ENCODE results near the gene HOXA6.

The HOXA6 gene

DNA sequence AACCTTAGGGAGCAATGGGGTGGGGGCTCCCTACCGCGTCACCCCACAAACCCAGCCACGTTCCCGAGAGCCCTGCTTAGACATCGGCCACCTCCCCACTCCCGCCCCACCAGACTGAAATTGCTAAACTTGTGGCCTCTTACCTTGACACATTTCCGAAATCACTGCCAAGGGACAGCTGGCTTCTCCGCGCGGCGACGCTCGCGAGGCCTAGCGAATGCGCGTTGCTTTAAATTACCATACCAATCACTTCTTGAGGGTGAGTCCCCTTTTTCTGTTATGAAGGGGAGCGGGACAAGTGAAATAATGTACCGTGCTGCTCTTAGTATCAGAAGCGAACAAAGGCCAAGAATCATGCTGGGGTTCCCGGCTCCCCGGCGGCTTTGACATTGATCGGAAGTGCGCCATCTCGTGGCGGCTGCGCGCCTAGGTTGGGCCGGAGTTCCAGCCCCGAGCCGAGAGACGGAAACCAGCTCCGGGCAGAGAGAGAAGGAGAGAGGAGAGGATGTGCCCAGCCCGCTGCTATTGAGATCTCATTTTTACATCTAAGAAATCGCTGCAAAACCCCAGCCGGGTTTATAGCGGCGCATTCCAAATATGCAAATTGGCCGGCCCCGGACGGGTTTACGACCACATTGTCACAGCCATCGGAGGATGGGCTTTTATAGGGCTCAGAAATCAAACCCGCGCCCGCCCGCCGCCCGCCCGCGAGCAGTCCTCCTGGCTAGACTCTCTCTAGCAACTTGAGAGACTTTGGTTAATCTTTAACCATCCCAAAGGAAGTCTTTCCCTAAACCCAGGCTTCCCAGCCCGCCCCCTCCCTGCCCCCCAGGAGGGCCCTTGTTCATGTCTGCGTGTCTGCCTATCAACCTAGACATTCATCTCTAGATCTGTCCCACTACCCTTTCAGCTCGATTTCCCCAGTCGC lies 32.2 kb upstream of the HOXA6 start:
- peak in 1 of 2 experiments; percentile 53 for DNase-seq (ENCODE audit: low read depth in 1 of 2, low spot score in 1 of 2)
- TF ChIP-seq, protein P1, sequence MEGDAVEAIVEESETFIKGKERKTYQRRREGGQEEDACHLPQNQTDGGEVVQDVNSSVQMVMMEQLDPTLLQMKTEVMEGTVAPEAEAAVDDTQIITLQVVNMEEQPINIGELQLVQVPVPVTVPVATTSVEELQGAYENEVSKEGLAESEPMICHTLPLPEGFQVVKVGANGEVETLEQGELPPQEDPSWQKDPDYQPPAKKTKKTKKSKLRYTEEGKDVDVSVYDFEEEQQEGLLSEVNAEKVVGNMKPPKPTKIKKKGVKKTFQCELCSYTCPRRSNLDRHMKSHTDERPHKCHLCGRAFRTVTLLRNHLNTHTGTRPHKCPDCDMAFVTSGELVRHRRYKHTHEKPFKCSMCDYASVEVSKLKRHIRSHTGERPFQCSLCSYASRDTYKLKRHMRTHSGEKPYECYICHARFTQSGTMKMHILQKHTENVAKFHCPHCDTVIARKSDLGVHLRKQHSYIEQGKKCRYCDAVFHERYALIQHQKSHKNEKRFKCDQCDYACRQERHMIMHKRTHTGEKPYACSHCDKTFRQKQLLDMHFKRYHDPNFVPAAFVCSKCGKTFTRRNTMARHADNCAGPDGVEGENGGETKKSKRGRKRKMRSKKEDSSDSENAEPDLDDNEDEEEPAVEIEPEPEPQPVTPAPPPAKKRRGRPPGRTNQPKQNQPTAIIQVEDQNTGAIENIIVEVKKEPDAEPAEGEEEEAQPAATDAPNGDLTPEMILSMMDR (IDR thresholded peaks at IDR 0.05; ENCODE audit: insufficient read depth, low read length): peak; percentile 68
- no peak for TF ChIP-seq SPI1 (IDR thresholded peaks at IDR 0.05; ENCODE audit: borderline replicate concordance, low read depth)
- no peak overlapping the region for H3K4me3 ChIP-seq (replicated peaks; ENCODE audit: insufficient read depth, low read length)
- peaks cover 42% of the 10 kb centered on the region for H3K27me3 ChIP-seq (ENCODE audit: insufficient read depth, poor library complexity, severe bottlenecking)
- no peak overlapping the region for H3K27ac ChIP-seq (replicated peaks)

DNA sequence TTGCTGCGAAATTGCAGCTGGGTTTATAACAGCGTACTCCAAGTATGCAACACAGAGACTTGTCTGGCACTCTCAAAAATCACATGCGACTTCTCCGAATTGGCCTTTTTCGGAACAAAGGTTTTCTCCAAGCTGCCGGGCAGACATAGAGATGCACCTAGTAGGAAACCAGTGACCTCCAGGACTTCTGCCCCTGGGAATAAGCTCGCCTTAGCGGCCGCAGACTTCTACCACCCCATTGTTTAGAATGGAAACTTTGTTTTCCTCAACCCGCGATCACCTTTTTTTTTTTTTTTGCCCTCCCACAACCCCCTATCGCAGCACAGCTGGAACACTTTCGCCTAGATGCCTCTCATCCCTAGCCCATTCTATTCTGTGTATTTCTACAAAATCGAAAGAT lies 31.5 kb upstream of the HOXA6 start:
- no peak overlapping the region for H3K27ac ChIP-seq (replicated peaks)
- no peak for TF ChIP-seq REST (IDR thresholded peaks at IDR 0.05; ENCODE audit: insufficient replicate concordance, low read depth)
- TF ChIP-seq, protein P1 (IDR thresholded peaks at IDR 0.05; ENCODE audit: insufficient read depth, low read length): no peak
- TF ChIP-seq GABPA (IDR thresholded peaks at IDR 0.05; ENCODE audit: low read depth): no peak
- TF ChIP-seq POLR2AphosphoS5 (IDR thresholded peaks at IDR 0.05; ENCODE audit: low read depth): no peak
- no peak for TF ChIP-seq SPI1 (IDR thresholded peaks at IDR 0.05; ENCODE audit: borderline replicate concordance, low read depth)
- H3K27me3 ChIP-seq (ENCODE audit: insufficient read depth, poor library complexity, severe bottlenecking): peaks cover 47% of the 10 kb centered on the region
- no peak for DNase-seq (ENCODE audit: low read depth in 1 of 2, low spot score in 1 of 2)
- H3K4me3 ChIP-seq (replicated peaks; ENCODE audit: insufficient read depth, low read length): no peak overlapping the region

DNA sequence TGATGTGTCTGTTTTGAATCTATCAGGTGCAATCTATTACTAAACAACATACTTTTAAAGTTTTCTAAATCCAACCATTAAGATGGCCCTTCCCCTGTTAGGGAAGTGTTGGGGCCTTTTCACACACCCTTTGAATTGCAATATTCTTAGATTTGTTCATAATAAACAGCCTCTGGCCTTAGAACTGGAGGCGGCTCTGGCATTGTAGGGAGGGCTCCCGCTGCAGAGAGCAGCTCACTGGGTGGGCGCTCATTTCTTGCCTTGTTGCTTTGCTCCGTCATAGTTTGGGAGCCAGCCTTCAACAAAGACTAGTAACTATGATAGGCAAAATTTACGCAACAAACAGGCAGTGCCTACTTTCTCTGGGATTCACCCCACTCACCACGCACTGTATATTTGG lies 30.8 kb upstream of the HOXA6 start:
- DNase-seq (ENCODE audit: low read depth in 1 of 2, low spot score in 1 of 2): no peak
- Histone ChIP-seq H3K27me3 (ENCODE audit: insufficient read depth, poor library complexity, severe bottlenecking) (peaks cover 44% of the 10 kb centered on the region), H3K27ac (replicated peaks) (no peak overlapping the region), H3K4me3 (replicated peaks; ENCODE audit: insufficient read depth, low read length) (no peak overlapping the region)
- TF ChIP-seq SPI1 (IDR thresholded peaks at IDR 0.05; ENCODE audit: borderline replicate concordance, low read depth): no peak
- no peak for TF ChIP-seq GABPA (IDR thresholded peaks at IDR 0.05; ENCODE audit: low read depth)
- no peak for TF ChIP-seq POLR2AphosphoS5 (IDR thresholded peaks at IDR 0.05; ENCODE audit: low read depth)
- TF ChIP-seq, protein P1 (IDR thresholded peaks at IDR 0.05; ENCODE audit: insufficient read depth, low read length): no peak
- no peak for TF ChIP-seq REST (IDR thresholded peaks at IDR 0.05; ENCODE audit: insufficient replicate concordance, low read depth)
